ENCODE results near the gene DAZAP1.
"Not testable (repeated sequence)": the region's sequence is repeated elsewhere in the genome, so short reads cannot be mapped to it uniquely, and the experiment has no call there.

DAZAP1 gene

GRCh38 chr19:1411255-1412191 lies 4.1 kb downstream of the DAZAP1 start:
- DNase-seq = no peak

DNA sequence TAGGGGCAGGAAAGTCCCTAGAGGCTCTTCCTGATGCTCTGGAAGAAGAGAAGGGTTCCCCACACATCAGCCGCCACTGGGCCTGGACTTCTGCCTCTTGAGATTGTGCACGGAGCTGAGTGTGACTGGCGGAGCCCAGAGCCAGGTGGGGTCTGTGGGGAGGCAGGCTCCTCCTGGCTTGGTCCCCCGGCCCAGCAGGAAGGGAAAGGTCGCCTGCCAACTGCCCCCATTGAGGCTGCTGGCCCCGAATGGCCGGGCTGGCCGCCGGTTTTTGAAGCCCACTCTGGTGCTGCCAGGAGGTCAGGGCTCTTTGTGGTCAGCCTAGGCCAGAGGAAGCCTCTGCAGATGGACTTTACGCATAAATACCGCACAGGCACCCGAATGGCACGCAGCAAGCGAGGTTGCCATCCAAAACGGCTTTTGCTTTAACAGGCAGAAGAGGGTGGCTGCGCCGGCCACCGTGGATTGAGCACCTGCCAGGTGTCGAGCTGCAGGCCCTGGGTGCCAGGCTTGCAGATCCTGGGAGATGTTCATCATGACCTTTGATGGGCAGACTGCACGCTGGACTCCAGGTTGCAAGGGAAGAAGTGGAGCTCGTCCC lies 5.0 kb downstream of the DAZAP1 start:
- DNase-seq = no peak

DNA sequence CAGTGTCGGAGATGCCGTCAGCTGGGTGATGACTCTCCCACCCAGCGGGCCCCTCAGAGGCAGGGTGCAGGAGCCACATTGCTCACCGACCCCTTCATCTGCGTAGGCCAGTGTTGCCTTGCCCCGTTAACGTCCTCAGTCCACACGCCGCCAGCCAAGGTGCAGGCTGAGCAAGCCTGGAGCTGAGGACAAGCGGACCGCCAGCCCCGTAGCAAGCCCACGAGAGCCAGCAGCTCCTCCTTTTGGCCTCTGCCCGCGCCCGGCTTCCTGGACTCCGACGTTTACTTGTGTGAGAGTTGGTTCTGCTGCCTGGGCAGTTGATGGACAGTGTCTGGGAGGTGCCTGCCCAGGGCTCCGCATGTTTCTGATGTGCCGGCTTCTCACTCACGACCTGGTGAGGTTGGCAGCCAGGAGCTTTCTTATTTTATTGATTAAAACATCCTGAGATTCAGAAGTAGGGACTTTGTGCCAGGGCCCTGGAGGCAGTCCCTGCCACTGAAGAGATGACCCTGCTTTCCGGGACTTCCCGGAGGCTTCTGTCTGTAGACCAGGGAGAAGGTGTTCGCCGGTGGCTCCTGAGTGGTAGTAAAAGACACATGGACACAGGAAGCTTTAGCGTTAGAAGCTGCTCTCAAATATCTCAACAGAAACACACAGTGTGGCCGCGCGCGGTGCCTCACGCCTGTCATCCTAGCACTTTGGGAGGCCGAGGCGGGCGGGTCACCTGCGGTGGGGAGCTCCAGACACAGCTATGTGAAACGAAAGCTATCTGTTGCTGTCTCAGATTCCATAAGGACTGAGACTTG lies 5.8 kb downstream of the DAZAP1 start:
- DNase-seq = no peak

GRCh38 chr19:1416014-1416841 lies 8.8 kb downstream of the DAZAP1 start:
- no peak for DNase-seq

DNA sequence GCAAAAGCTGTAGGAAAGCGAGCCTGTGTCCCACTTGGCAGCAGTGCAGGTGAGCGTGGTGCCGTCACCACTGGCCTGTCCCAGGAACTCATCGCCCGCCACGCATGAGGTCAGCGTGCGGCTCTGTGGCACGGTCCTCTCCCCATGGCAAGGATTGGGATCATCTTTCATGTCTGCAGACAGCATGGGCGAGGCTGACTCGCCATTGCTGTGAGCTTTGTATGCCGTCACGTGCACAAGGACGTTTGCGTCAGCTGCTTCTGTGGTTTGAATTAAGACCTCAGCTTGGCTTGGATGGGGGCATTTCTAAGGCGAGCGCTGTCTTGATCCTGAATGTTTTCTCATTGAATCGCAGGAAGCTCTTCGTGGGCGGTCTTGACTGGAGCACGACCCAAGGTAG lies 9.8 kb downstream of the DAZAP1 start:
- no peak for DNase-seq

DNA sequence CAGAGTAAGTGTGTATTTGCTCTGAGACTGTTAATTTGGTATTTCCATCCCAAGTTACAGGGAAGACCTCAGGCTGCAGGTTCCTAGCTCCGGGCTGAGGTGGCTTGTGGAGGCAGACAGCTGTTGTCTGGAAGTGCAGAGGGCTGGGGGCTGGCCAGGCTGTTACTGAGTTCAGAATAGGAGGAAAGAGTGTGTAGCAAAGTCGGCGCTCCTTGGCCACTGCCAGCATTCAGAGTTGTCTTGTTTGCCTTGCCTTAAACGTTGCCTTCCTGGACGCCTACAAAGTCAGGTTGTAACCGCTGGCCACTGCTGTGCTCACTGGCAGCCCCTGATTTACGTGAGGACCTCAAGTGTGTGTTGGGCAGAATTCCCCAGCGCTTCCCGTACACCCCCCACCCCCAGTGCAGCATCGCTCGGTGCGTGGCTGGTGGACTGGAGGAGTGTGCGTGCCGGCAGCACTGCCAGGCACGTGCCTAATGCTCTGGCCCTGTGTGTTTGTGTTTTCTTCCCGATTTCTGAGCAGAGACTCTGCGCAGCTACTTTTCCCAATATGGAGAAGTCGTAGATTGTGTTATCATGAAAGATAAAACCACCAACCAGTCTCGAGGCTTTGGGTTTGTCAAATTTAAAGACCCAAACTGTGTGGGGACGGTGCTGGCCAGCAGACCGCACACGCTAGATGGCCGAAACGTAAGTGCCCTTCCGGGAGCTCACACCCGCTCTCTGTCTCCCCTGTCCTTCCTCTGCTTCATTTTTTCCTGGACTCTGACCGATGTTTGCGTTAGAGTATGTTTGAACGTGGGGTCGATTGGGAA lies 10.5 kb downstream of the DAZAP1 start:
- no peak for DNase-seq

GRCh38 chr19:1418496-1418775 lies 11.1 kb downstream of the DAZAP1 start:
- no peak for DNase-seq

DNA sequence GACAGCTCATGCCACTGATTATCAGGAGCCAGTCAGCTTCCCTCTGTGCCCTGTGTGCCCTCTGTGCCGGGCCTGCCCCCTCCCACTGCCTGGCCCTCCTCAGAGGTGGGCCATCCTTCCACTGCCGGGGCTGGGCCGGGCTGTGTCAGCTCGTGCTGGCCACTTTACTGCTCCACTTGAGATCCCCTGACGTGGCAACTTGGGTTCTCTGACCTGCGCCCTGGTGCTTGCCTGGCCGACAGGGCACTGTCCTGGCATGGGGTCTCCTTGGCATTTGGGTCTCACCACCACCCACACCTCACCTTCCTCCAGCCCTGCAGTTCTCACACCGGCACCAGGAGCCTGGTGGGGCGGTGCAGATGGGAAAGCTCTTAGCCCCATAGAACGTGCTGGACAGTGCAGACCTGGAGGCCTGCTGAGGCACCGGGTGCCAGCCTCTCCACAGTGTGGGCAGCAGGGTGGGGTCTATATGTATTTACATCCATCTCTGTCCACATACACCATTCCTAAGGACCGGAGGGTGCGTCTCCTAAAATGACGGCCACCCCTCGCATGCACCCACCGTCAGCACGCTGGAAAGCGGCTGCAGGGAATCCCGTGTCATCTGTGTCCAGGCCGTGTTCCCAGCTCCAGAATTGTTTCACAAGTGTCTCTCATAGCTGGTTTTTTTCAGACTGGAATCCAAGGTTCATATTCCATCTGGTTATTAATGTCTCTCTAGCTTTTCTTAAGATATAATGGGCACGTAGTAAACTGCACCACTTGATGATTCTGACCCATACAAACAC lies 11.8 kb downstream of the DAZAP1 start:
- DNase-seq = no peak

GRCh38 chr19:1420085-1420484 lies 12.7 kb downstream of the DAZAP1 start:
- not testable (repeated sequence) for DNase-seq

DNA sequence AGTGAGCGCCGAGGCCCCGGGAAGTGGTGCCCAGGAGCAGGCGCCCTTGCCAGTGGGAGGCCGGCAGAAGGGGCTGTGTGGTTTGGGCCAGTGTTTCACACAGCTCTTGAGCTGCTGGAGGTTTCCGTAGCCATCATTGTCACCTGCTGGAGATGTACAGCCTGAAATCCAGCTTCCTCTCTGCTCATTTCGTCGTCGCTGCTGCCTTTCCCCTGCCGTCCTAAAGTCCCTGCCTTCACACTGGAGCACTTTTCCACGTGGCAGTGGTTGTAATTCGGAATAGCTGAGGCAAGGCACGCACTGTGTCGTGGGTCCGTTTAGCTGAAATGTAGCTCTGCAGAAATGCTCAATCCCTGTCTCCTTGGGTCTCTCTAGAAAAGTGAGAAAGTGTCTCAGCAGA lies 13.2 kb downstream of the DAZAP1 start:
- no peak for DNase-seq

- DNase-seq = no peak
Measured at GRCh38 chr19:1421218-1421957, 14.0 kb downstream of the DAZAP1 start.

- no peak for DNase-seq
Measured at GRCh38 chr19:1421958-1422305, 14.5 kb downstream of the DAZAP1 start.

DNA sequence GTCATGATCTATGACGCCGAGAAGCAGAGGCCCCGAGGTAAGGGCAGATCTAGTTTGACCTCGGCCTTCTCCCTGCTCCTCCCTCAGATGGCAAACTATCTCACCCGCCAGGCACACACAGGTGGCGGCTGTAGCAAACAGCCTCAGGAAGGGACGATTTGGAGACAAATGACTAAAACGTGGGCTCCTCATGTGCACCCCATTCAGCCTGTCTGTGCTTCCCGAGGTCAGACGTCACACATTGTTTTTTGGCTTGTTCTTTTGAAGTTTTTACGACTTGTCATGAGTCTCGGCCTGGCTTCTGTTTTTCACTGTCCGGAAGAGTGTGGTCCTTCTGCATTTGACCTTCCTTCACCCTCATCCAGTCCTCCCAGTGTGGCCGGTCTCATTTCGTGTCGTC lies 15.0 kb downstream of the DAZAP1 start:
- DNase-seq = no peak

GRCh38 chr19:1422943-1423342 lies 15.6 kb downstream of the DAZAP1 start:
- no peak for DNase-seq

GRCh38 chr19:1423436-1424191 lies 16.2 kb downstream of the DAZAP1 start:
- DNase-seq = no peak

DNA sequence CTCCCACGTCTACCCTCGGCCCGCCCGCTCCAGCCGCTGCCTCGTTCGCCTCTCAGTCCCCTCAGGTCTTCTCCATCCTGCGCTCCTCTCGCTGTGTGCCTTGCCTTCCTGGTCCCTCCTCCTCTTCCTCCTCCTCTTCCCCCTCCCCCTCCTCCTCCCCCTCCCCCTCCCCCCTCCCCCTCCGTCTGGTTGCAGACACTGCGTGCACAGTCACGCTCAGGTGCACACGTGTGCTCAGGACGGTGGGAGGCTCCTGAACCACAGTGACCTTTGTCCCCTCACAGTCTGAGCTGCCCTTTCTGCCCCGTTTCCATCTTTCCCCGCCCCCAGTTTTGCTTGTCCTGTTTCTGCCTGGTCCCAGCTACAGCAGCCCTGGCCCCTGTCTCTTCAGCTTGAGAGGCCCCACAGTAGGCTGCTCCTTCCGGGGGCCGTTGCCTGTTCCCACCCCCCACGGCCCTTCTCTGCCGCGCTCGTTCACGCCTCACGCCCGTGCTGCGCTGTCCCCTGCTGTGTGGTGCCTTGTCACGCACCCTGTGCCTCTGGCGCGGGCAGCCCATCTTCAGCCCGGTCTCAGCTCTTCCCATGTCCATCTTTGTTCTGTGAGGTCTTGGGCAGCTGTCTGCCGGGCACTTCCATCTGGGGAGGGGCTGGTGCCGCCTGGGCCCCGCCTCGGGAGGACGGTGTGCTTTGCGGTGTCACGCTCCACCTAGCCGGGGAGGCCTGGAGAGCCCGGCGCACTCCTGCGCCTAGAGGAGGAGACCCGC lies 17.0 kb downstream of the DAZAP1 start:
- no peak for DNase-seq

- no peak for DNase-seq
Measured at GRCh38 chr19:1425102-1425837, 17.9 kb downstream of the DAZAP1 start.

- no peak for DNase-seq
Measured at GRCh38 chr19:1425902-1426301, 18.5 kb downstream of the DAZAP1 start.

Data from NCI-H1092 (cell line).